HepG2 (cell line): ENCODE measurements around the gene UBC. TPM values are rescaled to one million over a fixed set of nuclear protein-coding genes. Genes with fewer than 3 reads are reported as not detected.
A peak's percentile ranks its signal among the peaks of the same experiment; 100 is the strongest.
"Not testable (repeated sequence)": the region's sequence is repeated elsewhere in the genome, so short reads cannot be mapped to it uniquely, and the experiment has no call there.

Experiments used
- ERF ChIP-seq: IDR thresholded peaks from 2 replicates; pipeline ENCODE4 v1.6.1; 2018; ENCODE audit warnings: missing biosample characterization, missing genetic modification reagents
- FOXA1 ChIP-seq, 2 experiments: fragments of 450-650 bp in 1 of 2; sonication (generic) in 1 of 2; formaldehyde crosslinking in 1 of 2; IDR thresholded peaks; 2 replicates each; pipeline versions ENCODE4 v1.4.0 to v1.6.1; 2016 to 2020; ENCODE audit warnings: missing genetic modification reagents in 1 of 2
- HOXA5 ChIP-seq: sonication (generic); formaldehyde crosslinking; IDR thresholded peaks from 2 replicates; pipeline ENCODE4 v1.4.0; 2020; ENCODE audit warnings: missing genetic modification reagents
- SIN3A ChIP-seq: IDR thresholded peaks from 2 replicates; pipeline ENCODE4 v1.6.1; 2011; ENCODE audit warnings: low read depth, mild to moderate bottlenecking, control low read depth, low read length, borderline replicate concordance
- ZNF143 ChIP-seq: sonication (generic); formaldehyde crosslinking; IDR thresholded peaks from 2 replicates; pipeline ENCODE4 v1.4.0; 2020; ENCODE audit warnings: missing genetic modification reagents
- ZNF205 ChIP-seq: IDR thresholded peaks from 2 replicates; pipeline ENCODE4 v1.6.1; 2018; ENCODE audit warnings: missing biosample characterization, missing genetic modification reagents
- ZSCAN9 ChIP-seq: IDR thresholded peaks from 2 replicates; pipeline ENCODE4 v1.6.1; 2016; ENCODE audit warnings: borderline replicate concordance
- polyA plus RNA-seq, 8 experiments: library from polyadenylated mRNA; depleted of rRNA in 3 of 8; stranded (reverse) in 7 of 8; unstranded in 1 of 8; fragments of >200 nt; fragmentation: Illumina TruSeq in 4 of 8; extraction: Trizol in 4 of 8; gene quantifications; 2 replicates each; pipeline versions ENCODE4 v1.2.1 to v1.2.3, GENCODE V29; 2011 to 2016; ENCODE audit warnings: low read depth in 4 of 8, missing spikeins in 1 of 8, mixed read lengths in 1 of 8; ENCODE audit not compliant: insufficient read depth in 1 of 8
- total RNA-seq, 5 experiments: library from RNA; depleted of rRNA; stranded (reverse); fragments of >200 nt; fragmentation: Illumina TruSeq; extraction: Trizol; gene quantifications; 2 replicates each; pipeline ENCODE4 v1.2.3, GENCODE V29; 2016; ENCODE audit warnings: low read depth in 1 of 5
- TF ChIP-seq, protein P1 (sequence below): sonication (generic); formaldehyde crosslinking; IDR thresholded peaks from 2 replicates; pipeline ENCODE4 v1.4.0; 2020; ENCODE audit warnings: missing genetic modification reagents
- TF ChIP-seq, protein P2 (sequence below): IDR thresholded peaks from 2 replicates; pipeline ENCODE4 v1.4.0; 2020; ENCODE audit warnings: mild to moderate bottlenecking, missing genetic modification reagents
- TF ChIP-seq, protein P3 (sequence below): sonication (generic); formaldehyde crosslinking; IDR thresholded peaks from 2 replicates; pipeline ENCODE4 v1.5.0; 2020; ENCODE audit warnings: mild to moderate bottlenecking, missing genetic modification reagents, borderline replicate concordance
- TF ChIP-seq, protein P4 (sequence below): sonication (generic); formaldehyde crosslinking; IDR thresholded peaks from 2 replicates; pipeline ENCODE4 v1.5.1; 2020; ENCODE audit warnings: mild to moderate bottlenecking, missing genetic modification reagents

The UBC gene
- total and polyA plus RNA-seq, 2 of the 13 experiments (the other 11 are each of a cell fraction or from before 2014, with no cell fraction given), result 805 to 1,432 TPM

DNA sequence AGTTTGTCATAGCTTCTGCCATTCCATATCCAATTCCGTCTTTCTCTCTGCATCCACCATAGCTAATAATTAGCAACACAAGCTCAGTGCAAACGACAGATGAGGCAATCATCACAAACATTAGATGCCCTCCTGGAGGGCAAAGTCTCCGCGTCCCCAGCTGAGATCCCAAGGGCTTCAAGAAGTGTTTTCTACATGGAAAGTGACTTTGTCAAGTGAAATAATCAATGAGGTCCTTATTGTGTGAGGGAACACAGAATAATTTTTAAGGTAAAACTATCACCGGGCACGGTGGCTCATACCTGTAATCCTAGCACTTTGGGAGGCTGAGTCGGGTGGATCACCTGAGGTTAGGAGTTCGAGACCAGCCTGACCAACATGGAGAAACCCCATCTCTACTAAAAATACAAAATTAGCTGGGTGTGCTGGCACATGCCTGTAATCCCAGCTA, 14.1 kb downstream of the UBC start (continued):
- peak; percentile 62; the same call in 1 of the 2 replicates for TF ChIP-seq HOXA5 (CRISPR knock-in tag)
- 0 out of 2 replicates have a peak, but pooled peaks have one; percentile 16 for TF ChIP-seq ZNF143 (CRISPR knock-in tag)
- TF ChIP-seq, protein P1, sequence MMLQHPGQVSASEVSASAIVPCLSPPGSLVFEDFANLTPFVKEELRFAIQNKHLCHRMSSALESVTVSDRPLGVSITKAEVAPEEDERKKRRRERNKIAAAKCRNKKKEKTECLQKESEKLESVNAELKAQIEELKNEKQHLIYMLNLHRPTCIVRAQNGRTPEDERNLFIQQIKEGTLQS (CRISPR knock-in tag), result peak; percentile 93
- TF ChIP-seq, protein P2, sequence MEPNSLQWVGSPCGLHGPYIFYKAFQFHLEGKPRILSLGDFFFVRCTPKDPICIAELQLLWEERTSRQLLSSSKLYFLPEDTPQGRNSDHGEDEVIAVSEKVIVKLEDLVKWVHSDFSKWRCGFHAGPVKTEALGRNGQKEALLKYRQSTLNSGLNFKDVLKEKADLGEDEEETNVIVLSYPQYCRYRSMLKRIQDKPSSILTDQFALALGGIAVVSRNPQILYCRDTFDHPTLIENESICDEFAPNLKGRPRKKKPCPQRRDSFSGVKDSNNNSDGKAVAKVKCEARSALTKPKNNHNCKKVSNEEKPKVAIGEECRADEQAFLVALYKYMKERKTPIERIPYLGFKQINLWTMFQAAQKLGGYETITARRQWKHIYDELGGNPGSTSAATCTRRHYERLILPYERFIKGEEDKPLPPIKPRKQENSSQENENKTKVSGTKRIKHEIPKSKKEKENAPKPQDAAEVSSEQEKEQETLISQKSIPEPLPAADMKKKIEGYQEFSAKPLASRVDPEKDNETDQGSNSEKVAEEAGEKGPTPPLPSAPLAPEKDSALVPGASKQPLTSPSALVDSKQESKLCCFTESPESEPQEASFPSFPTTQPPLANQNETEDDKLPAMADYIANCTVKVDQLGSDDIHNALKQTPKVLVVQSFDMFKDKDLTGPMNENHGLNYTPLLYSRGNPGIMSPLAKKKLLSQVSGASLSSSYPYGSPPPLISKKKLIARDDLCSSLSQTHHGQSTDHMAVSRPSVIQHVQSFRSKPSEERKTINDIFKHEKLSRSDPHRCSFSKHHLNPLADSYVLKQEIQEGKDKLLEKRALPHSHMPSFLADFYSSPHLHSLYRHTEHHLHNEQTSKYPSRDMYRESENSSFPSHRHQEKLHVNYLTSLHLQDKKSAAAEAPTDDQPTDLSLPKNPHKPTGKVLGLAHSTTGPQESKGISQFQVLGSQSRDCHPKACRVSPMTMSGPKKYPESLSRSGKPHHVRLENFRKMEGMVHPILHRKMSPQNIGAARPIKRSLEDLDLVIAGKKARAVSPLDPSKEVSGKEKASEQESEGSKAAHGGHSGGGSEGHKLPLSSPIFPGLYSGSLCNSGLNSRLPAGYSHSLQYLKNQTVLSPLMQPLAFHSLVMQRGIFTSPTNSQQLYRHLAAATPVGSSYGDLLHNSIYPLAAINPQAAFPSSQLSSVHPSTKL (CRISPR knock-in tag), result peak; percentile 94
- peak; percentile 57; the same call in 1 of the 2 replicates for TF ChIP-seq ERF
- TF ChIP-seq, protein P3, sequence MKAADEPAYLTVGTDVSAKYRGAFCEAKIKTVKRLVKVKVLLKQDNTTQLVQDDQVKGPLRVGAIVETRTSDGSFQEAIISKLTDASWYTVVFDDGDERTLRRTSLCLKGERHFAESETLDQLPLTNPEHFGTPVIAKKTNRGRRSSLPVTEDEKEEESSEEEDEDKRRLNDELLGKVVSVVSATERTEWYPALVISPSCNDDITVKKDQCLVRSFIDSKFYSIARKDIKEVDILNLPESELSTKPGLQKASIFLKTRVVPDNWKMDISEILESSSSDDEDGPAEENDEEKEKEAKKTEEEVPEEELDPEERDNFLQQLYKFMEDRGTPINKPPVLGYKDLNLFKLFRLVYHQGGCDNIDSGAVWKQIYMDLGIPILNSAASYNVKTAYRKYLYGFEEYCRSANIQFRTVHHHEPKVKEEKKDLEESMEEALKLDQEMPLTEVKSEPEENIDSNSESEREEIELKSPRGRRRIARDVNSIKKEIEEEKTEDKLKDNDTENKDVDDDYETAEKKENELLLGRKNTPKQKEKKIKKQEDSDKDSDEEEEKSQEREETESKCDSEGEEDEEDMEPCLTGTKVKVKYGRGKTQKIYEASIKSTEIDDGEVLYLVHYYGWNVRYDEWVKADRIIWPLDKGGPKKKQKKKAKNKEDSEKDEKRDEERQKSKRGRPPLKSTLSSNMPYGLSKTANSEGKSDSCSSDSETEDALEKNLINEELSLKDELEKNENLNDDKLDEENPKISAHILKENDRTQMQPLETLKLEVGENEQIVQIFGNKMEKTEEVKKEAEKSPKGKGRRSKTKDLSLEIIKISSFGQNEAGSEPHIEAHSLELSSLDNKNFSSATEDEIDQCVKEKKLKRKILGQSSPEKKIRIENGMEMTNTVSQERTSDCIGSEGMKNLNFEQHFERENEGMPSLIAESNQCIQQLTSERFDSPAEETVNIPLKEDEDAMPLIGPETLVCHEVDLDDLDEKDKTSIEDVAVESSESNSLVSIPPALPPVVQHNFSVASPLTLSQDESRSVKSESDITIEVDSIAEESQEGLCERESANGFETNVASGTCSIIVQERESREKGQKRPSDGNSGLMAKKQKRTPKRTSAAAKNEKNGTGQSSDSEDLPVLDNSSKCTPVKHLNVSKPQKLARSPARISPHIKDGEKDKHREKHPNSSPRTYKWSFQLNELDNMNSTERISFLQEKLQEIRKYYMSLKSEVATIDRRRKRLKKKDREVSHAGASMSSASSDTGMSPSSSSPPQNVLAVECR, result peak; percentile 56; the same call in 1 of the 2 replicates
- not testable (repeated sequence) for TF ChIP-seq FOXA1 (IDR thresholded peaks at IDR 0.05)
- TF ChIP-seq FOXA1 (CRISPR knock-in tag; IDR thresholded peaks at IDR 0.05), result peak; percentile 67; the same call in 1 of the 2 replicates
- TF ChIP-seq ZNF205 (CRISPR knock-in tag), result peak; percentile 86
- TF ChIP-seq SIN3A, result peak; percentile 48; the same call in 1 of the 2 replicates
- TF ChIP-seq ZSCAN9 (CRISPR knock-in tag), result peak; percentile 73; the same call in 1 of the 2 replicates
- TF ChIP-seq, protein P4, sequence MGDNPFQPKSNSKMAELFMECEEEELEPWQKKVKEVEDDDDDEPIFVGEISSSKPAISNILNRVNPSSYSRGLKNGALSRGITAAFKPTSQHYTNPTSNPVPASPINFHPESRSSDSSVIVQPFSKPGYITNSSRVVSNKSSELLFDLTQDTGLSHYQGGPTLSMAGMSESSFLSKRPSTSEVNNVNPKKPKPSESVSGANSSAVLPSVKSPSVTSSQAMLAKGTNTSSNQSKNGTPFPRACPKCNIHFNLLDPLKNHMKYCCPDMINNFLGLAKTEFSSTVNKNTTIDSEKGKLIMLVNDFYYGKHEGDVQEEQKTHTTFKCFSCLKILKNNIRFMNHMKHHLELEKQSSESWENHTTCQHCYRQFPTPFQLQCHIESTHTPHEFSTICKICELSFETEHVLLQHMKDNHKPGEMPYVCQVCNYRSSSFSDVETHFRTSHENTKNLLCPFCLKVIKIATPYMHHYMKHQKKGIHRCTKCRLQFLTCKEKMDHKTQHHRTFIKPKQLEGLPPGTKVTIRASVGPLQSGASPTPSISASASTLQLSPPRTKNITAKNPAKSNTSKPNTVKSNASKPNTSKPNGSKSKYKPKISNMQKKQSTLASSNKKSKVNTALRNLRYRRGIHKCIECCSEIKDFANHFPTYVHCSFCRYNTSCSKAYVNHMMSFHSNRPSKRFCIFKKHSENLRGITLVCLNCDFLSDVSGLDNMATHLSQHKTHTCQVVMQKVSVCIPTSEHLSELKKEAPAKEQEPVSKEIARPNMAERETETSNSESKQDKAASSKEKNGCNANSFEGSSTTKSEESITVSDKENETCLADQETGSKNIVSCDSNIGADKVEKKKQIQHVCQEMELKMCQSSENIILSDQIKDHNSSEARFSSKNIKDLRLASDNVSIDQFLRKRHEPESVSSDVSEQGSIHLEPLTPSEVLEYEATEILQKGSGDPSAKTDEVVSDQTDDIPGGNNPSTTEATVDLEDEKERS (CRISPR knock-in tag), result peak; percentile 89
- TF ChIP-seq, all 625 proteins: peak for 161; not testable (repeated sequence) for 464
